DMS 273 treated with DMSO at 0.1 percent for 48 hours (cell line): Measurements from ENCODE around the gene CECR2.

Source experiments
- DNase-seq: peaks from one replicate; lab custom pipeline; 2025; lab: John Stamatoyannopoulos, UW

The CECR2 gene

GRCh38 chr22:17470880-17471500 is 101.7 kb downstream of the CECR2 start:
- no peak for DNase-seq

GRCh38 chr22:17471886-17472535 is 102.8 kb downstream of the CECR2 start:
- DNase-seq = no peak

- no peak for DNase-seq
Measured at GRCh38 chr22:17472932-17473331, 103.7 kb downstream of the CECR2 start.

- DNase-seq = no peak
Measured at GRCh38 chr22:17475318-17476230, 106.3 kb downstream of the CECR2 start.

GRCh38 chr22:17476838-17477237 is 107.6 kb downstream of the CECR2 start:
- no peak for DNase-seq

GRCh38 chr22:17477391-17477833 is 108.2 kb downstream of the CECR2 start:
- DNase-seq = no peak

- no peak for DNase-seq
Measured at GRCh38 chr22:17479135-17479534, 109.9 kb downstream of the CECR2 start.

GRCh38 chr22:17481424-17481823 is 112.2 kb downstream of the CECR2 start:
- DNase-seq = no peak

- no peak for DNase-seq
Measured at GRCh38 chr22:17483688-17484372, 114.6 kb downstream of the CECR2 start.

- no peak for DNase-seq
Measured at GRCh38 chr22:17484608-17485007, 115.3 kb downstream of the CECR2 start.

GRCh38 chr22:17486313-17486712 is 117.1 kb downstream of the CECR2 start:
- DNase-seq = no peak

- no peak for DNase-seq
Measured at GRCh38 chr22:17486719-17487118, 117.5 kb downstream of the CECR2 start.

GRCh38 chr22:17489101-17489500 is 119.8 kb downstream of the CECR2 start:
- DNase-seq = no peak

GRCh38 chr22:17491090-17491640 is 121.9 kb downstream of the CECR2 start:
- no peak for DNase-seq

GRCh38 chr22:17492247-17492646 is 123.0 kb downstream of the CECR2 start:
- DNase-seq = no peak

- DNase-seq = no peak
Measured at GRCh38 chr22:17493419-17493981, 124.2 kb downstream of the CECR2 start.

GRCh38 chr22:17496841-17497240 is 127.6 kb downstream of the CECR2 start:
- no peak for DNase-seq

GRCh38 chr22:17501679-17502285 is 132.5 kb downstream of the CECR2 start:
- DNase-seq = peak; percentile 19

- DNase-seq = no peak
Measured at GRCh38 chr22:17508110-17508509, 138.8 kb downstream of the CECR2 start.

- DNase-seq = no peak
Measured at GRCh38 chr22:17512960-17513359, 143.7 kb downstream of the CECR2 start.

- no peak for DNase-seq
Measured at GRCh38 chr22:17513612-17514011, 144.4 kb downstream of the CECR2 start.
